Amniotic epithelial cell (primary cell): ENCODE results near the gene GLIPR2.
A peak's percentile ranks its signal among the peaks of the same experiment; 100 is the strongest.

ENCODE experiments used
- DNase-seq: peaks from one replicate; pipeline ENCODE4 v3.0.0-alpha.2; 2010; ENCODE audit warnings: low read depth

Gene GLIPR2

GRCh38 chr9:36194326-36195000 is 57.9 kb downstream of the GLIPR2 start:
- DNase-seq = peak; percentile 26

DNA sequence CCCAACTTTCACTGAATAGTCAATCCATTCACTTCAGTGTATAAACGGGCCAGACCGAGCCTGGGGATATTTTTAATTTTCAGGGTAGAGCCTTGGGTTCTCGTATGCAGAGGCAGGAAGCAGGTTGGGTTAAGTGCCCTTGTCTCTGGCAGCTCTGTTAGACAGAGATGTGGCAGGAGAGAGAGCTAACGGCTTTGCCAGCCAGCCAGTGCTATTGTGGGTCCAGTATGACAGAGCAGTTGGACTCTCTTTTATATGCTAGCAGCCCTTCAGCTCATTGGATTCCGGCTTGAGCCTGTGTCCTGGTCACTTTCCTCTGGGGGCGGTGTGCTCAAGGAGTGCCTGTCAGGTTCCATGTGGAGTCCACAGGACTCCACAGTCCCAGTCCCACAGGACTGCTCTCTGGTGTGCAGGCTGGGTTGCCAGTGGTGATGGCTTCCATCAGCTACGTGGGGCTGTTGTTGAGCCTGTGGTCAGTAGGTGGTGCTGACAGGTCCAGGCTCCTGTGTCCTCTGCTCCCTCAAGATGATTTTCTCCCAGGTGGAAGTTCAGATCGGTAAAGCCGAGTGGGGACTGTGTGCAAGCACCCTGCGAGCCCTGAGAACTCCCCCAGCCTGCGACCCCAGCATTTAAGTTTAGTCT is 68.5 kb downstream of the GLIPR2 start:
- DNase-seq = peak; percentile 41

- peak; percentile 54 for DNase-seq
Observed at GRCh38 chr9:36207016-36207415, 70.5 kb downstream of the GLIPR2 start.

DNA sequence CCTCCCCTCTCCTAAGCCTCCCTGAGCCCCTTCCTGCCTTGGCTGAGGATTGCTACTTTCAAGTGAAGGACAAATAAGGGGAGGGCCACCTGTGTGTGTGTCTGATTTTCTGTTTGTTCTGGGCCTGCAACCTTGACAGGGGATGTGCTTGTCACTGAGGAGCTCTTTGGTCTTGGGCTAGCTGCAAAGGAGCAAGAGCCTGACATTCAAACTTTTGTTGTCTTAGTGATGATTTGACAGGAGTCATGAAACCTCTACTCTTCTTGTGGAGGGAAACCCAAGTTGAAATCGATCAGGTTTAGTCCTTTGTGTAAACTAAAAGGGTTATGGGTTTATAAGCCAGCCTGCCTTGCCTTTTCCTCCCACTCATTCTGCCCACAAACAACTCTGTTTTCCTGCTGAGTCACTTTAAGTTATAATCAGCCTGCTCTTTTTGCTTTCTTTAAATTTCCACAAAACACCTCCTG is 71.0 kb downstream of the GLIPR2 start:
- DNase-seq = peak; percentile 75

- DNase-seq = peak; percentile 42
Observed at GRCh38 chr9:36208521-36209253, 72.2 kb downstream of the GLIPR2 start.

GRCh38 chr9:36210722-36211121 is 74.2 kb downstream of the GLIPR2 start:
- no peak for DNase-seq

GRCh38 chr9:36211510-36211909 is 75.0 kb downstream of the GLIPR2 start:
- no peak for DNase-seq

DNA sequence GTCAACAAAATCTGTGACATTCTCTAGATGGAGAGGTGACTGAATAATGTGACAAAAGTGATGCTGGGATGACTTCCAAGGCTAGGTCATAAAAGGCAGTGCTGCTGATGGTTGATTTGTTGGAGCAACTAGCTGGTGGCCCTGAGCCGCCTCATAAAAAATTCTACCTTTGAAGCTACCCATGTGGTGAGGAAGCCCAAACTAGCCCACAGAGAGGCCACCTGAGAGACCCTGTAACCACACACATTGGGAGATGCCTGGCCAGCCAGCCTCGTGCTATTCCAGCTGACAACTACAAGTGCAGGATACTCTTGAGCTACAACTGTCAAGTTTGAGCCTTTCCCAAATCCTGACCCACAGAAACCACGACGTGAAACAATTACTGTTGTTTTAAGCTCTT is 76.9 kb downstream of the GLIPR2 start:
- DNase-seq = no peak
